Measurements from ENCODE around the gene OR4K1.
"Not testable (repeated sequence)": the region's sequence is repeated elsewhere in the genome, so short reads cannot be mapped to it uniquely, and the experiment has no call there.

OR4K1 gene, protein sequence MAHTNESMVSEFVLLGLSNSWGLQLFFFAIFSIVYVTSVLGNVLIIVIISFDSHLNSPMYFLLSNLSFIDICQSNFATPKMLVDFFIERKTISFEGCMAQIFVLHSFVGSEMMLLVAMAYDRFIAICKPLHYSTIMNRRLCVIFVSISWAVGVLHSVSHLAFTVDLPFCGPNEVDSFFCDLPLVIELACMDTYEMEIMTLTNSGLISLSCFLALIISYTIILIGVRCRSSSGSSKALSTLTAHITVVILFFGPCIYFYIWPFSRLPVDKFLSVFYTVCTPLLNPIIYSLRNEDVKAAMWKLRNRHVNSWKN

DNA sequence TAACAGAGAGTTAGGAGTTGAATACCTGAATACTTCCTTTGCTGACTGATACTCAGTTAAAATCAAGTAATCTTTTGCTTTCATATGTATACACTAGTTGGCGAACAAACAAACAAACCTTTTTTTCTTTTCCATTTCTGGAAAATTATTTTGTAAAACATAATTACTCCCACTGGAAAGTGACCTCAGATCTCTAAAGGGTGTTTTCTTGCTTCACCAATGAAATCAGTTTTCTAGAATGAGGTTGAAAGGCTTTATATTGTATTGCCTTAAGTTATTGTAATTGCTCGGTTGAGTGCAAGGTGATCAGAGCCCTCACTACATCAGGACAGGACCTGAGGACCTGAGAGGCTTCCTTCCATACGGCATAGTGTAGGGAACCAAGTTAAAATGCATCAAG is at the start of gene OR4K1:
Gene OR4K1 (plus strand): TSS at position 301 of the 400 bp plus-strand sequence. CDS start 4,750 bp downstream, outside the sequence.
- DNase-seq (ENCODE audit: low read depth) = no peak

DNA sequence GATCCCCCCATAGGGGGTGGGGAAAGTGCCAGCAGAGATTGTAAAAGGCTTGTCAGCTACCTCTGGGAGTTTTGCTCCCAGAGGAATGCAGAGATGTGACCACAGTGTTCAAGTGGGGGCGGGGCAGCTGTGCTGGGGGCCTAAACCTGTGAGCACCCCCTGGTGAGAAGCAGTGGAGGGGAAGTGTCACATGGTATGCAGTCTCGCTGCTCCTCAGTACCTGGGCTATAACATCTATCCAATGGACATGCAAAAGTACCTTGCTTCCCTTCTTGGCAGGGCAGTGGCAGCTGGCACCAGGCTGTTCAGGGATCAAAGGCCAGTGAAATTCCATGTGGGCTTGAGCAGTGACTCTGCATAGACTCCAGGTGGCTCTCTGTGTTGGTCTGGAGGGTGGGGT is 35.4 kb upstream of the OR4K1 start:
- no peak for DNase-seq (ENCODE audit: low read depth)

DNA sequence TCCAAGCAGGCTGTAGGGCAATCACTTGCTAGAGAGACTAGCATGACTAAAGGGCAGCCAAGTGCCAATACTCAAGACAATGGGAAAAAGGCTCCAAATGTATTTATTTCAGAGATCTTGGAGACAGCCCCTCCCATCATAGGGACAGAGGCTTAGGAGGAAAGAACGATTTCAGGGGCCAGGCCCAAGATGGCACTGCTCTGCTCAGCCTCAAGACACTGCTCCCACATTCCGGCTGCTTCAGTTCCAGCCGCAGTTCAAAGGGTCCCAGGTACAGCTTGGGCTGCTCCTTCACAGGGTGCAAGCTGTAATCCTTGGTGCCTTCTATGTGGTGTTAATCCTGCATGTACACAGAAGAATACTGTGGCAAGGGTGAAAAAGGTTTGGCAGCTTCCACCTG is 29.7 kb upstream of the OR4K1 start:
- DNase-seq (ENCODE audit: low read depth) = no peak

DNA sequence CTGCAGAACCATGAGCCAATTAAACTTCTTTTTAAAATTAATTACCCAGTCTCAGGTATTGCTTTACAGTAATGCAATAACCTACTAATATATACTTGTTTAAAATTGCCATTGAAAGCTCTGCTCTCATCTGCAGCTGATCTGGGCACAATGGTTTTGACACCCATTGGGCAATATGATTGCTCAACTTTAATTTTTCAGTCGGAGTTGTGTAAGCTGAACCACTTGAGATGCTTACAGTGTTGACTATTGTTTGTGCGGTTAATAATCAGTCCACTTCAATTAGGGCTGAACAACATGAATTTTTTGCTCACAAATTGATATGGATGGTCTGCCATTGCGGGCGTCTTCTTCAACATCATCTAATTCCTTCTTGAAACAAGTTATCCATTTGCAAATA is 28.3 kb upstream of the OR4K1 start:
- no peak for DNase-seq (ENCODE audit: low read depth)

DNA sequence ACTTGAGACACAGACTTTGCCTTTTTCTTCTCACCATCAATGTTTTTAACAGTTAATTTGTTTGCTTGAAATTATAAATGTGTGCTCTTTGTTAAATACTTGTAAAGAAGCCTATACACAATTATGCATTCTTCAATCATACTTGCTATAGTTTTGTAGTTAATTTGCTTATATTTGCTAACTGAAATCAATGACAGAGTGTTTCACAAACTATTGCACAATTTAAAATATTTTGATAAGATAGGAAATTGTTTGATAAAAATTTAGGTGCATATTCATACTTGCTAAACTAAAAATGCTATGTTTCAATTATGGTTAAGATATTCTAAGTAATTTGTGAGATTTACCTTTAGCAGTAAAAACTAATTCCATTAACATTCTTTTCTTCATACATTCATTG is 24.1 kb upstream of the OR4K1 start:
- no peak for DNase-seq (ENCODE audit: low read depth)

DNA sequence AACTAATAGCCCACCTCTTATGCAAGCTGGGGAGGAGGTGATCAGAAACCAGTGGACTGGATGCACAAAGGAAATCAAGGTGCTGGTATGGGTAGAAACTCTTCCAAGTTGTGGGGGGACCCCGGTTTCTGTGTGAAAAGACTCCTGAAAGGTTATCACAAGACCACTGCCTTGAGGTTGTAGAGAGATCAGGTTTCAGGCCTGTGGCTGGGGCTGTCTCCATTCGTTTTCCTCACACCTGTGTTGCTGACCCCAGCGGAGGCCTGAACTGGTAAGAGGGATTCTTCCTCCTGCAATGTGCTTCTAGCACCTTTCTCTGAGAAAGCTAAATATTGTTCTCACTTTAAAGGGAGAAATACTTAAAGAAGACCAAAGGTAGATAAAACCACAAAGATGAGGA is 19.6 kb upstream of the OR4K1 start:
- DNase-seq (ENCODE audit: low read depth) = no peak

DNA sequence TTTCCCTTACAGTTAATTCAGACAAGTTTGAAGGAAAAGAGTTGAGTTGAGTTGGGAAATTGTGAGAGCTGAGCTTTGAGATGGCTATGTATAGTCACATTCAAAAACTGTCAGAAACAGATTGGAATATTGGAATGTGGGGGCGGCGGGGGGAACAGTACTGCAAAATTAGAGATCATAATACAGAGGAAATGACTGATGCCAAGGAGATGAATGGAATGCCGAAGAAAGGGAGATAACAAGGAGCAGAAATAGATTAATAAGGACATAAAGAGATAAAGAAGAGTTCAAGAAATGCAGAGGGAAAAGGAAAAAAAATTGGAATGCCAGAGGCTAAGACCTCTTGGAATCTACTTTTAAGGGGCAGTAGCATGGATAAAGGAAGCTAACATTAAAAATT is 13.5 kb upstream of the OR4K1 start:
- no peak for DNase-seq (ENCODE audit: low read depth)

DNA sequence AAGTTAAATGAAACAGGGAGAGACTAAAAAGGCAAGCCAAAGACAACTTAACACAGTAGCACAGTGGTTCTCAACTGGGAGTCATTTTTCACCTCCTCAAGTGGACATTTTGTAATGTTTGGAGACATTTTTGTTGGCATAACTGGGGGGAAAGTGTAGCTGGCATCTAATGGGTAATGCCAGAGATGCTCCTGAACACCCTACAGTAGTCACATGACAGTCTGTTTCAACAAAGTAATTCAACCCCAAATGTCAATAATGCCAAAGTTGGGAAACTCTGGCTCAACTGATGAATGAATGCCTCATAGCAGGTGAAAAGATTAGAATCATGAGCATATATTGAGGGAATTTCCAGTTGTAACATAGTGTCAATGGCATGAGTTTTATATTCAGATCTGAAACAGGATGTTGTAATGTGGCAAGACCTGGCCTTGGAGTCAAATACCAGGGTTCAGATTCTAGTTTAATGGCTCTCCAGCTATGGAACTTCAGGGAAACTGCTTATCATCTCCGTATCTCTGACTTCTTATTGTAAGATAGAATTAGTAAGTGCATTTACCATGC is 12.7 kb upstream of the OR4K1 start:
- no peak for DNase-seq (ENCODE audit: low read depth)

DNA sequence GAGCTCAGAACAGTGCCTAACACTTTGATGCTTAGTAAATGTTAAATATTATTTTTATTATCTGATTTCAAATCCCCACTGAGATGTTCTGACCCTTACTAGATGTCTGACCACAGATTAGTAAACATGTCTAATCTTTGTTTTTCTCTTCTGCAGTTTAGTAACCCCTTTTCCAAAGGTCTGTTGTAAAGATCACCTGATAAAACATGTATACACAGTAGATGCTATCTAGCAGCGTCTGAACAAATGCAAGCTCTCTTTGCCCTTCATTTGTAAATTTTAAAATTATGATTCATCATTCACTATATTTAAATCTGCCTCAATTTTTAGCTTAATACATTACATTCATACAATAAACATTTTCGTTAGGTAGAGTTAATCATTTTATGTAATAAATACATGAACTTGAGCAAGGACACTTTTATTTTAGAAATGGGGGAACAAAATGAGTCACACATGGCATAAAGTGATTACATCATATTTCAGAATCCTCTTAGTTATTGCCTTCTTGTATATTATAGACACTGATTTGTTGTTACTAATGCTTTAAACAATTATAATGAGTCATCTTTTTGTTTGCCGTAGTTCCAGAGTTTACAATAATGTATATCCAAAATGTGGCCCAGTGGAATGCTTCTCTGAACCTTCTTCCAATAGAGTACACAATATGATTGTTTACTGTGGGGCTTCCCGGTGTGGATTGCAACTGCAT is 12.0 kb upstream of the OR4K1 start:
- DNase-seq (ENCODE audit: low read depth) = no peak

DNA sequence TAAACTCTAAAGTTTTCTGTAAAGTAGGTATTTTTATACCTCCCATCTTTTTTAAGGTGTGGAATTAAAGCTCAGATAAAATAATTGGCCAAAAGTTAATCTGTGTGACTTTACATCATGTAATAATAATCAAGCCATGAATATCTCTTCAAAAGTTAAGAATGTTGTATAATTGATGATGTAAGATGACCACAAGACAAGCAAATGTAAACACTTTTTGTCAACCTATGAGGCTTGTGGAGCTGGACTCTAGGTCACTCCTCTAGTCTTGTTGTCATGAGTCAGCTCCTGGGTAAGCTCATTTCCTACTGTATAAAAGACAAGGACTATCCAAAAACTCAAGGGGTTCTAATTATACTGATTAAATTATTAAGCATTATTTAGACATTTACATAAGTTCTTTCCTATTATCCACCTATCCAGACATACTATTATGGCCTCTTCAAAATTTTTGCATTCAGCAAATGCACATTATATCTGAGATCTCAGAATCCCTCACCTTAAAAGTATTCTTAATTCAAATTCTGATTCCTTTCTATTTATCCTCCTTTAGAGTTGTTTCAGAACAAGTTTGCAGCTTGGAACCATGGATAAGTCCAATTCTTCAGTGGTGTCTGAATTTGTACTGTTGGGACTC is 10.6 kb upstream of the OR4K1 start, which contains the start of gene OR4K5:
Gene OR4K5 (plus strand): TSS at position 587 of the 637 bp plus-strand sequence. CDS start 0 bp downstream, at position 587.
- no peak for DNase-seq (ENCODE audit: low read depth)

DNA sequence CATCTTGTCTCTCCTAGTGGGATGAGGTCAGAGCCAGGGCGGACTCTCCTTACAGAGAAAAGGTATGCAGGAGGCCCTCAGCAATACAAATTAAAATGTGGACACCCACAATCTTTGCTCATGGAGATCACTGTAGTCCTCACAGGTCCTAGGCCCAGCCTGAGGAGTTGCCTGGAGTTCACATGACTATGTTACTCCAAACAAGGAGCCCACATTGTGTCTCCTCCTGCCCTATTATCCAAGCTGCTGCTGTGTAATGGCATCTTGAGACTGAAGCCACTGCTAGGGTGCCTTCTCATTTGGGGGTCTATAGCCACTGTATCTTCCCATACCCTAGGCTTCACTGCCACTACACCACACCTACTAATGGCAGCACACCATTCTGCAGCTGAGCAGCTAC is 11.0 kb downstream of the OR4K1 start:
- no peak for DNase-seq (ENCODE audit: low read depth)

DNA sequence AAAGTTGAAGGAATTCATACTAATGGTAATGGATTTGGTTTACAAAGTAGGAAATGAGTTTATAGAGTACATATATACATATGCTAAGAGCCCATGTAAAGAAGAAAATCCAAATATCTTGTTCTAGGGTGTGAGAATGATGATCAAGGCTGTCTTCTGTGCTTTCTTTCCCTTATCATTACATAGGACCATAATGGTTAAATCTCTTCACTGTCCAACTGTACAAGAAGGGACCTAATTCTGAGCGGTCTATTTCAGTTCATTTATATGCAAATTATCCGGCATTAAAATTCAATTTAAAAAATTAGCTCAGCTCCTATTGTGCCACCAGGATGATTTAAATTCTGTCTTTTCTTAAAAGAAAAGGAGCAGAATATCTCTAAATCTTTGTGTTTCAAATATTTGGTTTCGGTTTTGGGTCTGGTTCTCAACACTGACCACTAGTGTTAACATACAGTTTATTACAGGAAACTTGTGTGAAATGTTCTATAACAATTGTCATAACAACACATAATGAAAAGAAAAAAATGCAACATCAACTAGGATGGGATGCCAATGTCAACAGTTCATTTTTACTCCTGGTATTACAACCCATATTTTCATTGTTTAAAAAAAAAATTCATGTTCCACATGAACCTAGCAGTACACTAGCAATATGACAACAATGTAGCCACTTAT is 16.8 kb downstream of the OR4K1 start:
- DNase-seq (ENCODE audit: low read depth) = no peak

DNA sequence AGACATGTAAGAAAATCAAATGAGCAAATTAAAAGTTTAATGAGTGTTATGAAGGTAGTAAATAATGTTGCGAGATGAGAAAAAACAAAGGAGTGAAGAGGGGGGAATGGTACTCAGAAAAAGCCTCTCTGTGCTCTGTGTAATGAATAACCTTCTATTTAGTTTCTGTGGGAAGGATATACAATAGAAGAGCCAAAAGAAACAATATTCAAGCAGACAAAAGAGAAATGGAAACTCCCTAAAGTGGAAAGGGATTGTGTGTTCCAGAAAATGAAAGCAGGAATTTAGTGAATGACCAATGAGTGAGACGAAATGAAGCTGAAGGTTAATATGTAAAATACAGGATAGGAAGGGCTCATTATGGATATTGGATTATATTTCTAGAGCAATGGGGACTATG is 18.5 kb downstream of the OR4K1 start:
- DNase-seq (ENCODE audit: low read depth) = no peak

DNA sequence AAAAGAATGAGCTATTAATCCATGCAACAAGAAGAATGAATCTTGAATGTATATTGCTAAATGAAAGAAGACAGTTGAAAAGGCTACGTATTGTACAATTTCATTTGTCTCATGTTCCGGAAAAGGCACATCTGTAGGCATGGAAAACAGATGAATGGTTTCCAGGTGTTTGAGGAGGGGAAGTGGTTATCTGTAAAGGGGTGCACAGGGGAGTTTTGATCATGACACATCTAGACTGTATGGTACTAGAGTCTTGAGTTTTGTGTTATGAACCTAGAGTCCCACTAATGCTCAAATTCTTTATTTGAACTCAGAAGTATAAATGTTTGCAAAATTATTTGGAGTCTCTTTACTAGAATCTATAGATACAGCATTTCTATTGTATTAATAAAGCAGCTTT is 39.0 kb downstream of the OR4K1 start:
- not testable (repeated sequence) for DNase-seq (ENCODE audit: low read depth)

DNA sequence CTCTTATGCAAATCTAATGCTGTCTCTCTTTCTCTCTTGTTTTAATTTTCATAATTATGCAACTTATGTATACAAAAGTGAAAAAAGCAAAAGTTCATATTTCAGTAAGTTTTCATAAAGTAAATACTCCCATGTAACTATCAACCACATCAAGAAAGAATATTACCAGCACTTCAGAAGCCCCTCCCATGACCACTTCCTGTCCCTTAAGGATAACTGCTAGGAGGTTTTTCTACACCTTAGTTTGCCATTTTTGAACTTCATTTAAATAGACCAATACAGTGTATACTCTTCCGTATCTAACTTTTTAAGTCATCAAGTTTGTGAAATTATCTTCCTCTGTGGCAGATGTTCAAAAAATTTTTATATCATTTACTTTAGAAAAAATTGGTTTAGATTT is 44.1 kb downstream of the OR4K1 start:
- DNase-seq (ENCODE audit: low read depth) = no peak

DNA sequence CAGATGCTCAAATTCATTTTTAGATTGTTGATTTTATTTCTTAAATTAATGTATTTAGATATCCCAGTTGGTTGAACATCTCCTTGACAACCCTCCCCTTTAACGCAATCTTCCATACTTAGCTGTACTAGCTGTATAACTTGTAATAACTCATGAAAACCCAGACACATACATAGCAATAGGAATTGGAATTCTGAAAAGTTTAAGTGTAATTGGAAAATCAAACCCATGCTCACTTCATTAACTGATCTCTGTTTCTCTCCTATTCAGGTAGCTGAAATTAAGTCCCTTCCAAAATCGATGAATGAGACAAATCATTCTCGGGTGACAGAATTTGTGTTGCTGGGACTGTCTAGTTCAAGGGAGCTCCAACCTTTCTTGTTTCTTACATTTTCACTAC is 44.6 kb downstream of the OR4K1 start, which contains the start of gene OR4K15:
Gene OR4K15 (plus strand): TSS at position 301 of the 400 bp plus-strand sequence. CDS start 0 bp downstream, at position 301.
- DNase-seq (ENCODE audit: low read depth) = no peak

All from GM04504 (cell line).